NCI-H1436 (cell line): Measurements from ENCODE around the gene ALDH1L1.

Experiments used
- DNase-seq: peaks from one replicate; lab custom pipeline; 2025; lab: John Stamatoyannopoulos, UW

ALDH1L1 gene

DNA sequence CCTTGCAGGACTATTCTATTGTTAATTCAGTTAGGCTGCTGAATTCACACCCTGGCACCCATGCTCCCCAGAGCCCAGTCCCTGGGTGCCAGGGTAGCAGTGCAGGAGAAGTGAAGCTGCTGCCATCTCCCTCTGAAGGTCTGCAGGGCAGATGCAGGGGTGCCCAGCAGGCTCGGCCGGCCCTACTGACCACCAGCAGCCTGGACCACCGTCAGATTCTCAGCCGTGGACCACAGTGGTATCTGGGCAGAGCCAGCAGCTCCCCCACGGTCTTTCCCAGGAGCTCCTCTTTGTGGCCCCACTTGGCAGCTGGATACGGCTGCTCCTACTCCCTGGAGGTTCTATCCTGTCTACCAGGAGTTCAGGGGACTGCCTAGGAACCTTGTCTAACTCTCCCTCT lies 46.8 kb downstream of the ALDH1L1 start:
- DNase-seq = no peak

DNA sequence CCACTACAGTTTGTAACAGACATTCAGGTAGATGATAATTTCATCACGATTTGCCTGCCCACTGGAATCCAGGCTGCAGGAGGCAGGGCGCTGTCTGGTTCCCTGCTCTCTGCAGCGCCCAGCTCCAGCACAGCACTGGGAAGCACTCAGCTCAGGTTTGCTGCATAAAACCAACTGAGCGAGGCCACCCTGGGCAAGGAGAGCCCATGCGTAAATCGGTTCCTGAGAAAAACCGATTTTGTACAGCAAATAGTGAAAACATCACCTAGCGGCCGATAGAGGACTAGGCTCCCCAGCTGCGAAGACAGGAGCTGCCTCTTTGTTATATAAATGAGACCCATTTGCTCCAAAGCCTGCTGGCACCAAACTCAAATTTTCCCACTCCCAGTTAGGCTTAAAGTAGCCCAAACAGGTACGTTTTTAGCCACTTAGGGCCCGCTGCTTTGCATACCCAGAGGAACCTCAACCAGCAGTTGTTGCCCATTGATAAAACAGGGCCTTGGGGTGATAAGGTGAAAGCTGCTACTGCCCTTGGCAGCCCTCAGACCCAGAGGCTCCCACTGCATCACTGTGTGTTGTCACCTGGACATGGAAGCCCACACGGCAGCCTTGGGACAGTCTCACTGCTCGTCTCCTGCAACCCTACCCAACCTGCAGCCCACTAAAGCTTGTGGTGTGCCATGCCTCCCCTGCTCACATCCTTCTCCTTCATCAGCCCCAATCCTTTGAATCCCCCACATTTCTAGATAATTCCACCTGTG lies 47.5 kb downstream of the ALDH1L1 start:
- no peak for DNase-seq

DNA sequence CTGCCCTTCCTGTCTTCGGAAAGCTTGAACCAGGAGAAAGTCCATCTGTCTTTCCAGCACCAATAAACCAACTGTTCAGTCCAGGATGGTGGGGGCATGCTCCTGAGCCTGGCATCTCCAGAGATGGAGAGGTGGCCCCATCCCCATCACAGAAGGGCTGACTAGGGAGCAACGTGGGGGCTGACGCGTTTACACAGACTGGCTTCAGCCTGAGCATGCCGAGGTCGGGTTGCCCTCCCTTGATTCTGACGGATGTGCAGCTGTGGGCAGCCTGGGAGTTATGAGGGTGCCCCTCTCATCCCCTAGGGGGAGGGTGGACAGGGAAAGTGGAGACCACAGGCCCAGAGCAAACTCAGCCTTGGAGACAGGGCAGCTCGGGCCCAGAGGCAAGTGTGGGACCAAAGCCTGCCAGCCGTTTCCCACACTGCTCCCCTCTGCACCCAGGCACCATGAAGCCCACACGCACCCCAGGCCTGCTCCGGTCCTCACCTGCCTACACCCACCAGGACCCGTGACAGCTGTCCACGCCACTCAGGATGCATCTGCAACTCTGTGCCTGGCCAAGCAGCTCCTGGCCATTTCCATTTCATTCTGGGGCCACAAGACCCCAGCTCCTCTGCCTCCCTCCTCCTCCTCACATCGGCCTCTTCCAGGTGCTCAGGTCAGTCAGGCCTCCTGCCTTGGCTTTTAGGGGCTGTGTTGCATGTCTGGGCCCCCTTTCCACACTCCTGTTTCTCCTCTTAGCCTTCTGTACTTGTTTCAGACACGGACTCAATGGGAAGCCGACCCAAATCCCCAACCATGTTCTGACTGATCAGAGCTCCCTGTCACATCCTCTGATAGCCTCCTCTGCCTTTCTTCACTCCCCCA lies 48.3 kb downstream of the ALDH1L1 start:
- DNase-seq = no peak

DNA sequence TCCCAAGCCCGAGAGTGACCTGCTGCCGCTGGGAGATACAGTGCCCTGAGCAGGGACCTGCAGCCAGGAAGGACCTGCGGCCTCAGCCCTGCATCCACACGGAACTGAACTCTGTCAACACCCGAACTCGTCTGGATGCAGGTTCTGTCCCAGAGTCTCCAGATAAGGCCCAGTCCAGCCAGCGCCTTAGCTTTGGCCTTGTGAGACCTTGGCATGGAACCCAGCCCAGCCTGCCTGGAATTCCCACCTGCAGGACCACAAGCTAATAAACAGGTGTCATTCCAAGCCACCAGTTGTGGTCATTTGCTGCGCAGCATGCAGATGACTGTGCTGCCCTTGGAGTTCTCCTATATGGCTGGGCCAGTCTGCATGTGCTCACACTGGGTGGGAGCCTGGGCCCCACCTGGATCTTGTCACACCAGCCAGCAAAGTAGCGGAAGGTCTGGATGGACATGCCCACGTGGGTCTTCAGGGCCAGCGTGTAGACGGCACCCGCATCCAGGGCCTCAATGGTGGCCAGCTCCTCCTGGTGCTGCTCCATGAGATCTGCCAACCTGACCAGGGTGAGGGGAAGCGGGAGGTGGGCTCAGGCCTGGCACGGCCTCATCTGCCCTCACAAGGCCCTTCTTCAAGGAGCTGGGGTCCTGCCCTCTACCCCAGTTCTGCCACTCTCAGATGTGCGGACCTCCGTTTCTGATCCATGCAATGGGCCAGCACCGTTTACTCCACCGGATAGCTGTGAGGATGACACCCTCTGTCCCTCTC lies 49.2 kb downstream of the ALDH1L1 start:
- no peak for DNase-seq

DNA sequence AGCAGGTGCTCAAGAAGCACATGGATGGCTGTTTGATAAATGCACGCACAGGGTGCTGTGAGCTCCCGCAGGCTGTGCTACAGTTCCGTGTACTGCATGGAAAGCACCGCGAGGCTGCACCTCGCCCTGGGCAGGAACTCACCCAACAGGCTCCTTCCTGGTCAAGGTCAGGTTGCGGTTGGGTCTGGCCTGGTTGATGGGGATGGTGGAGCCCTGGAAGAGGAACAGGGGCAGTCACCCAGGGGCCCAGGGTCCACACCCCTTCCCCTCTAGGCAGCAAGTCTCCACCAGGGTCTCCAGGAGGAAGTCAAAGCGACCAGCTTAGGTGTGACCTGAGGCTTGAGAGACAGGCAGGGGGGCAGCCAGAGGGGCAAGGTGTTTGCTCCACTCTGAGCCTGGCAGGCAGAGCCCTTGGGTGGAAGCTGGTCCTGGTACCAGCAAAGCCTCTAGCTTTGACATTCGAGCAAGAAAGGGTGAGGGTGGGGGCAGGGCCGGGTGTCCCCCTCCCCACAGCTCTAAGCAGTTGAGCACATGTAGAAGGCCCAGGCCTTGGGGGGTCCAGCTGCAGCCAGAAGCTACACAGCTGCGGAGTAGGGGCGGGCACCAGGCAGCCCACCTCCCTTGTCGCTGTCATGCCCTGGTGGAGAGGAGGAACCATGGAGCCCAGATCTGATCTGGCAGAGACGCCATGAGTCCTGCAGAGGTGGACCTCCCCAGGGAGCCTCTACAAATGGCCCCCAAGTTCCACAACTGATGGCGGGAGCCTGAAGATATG lies 50.1 kb downstream of the ALDH1L1 start:
- no peak for DNase-seq

DNA sequence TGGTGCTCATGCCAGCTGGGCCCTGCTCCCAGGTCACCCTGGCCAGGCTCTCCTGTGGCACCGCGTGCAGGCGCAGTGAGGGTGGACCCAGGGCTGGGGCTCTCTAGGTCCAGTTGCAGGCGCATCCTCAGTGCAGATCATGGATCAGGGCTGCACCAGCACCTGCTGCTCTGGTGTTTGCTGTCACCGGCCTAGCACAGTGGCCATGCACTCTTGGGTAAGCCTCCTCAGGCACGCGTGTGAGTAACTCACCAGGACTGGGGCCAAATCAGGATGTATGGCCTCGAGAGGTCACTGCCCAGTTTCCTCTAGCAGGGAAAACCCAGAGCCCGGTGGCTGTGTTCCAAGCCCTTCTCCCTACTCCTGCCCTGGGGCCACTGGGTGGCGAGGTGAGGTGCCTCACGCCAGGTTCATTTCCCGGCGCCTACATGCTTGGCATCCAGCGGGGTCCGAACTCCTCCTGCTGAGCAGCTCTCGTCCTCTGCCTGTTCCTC lies 50.9 kb downstream of the ALDH1L1 start:
- DNase-seq = no peak

DNA sequence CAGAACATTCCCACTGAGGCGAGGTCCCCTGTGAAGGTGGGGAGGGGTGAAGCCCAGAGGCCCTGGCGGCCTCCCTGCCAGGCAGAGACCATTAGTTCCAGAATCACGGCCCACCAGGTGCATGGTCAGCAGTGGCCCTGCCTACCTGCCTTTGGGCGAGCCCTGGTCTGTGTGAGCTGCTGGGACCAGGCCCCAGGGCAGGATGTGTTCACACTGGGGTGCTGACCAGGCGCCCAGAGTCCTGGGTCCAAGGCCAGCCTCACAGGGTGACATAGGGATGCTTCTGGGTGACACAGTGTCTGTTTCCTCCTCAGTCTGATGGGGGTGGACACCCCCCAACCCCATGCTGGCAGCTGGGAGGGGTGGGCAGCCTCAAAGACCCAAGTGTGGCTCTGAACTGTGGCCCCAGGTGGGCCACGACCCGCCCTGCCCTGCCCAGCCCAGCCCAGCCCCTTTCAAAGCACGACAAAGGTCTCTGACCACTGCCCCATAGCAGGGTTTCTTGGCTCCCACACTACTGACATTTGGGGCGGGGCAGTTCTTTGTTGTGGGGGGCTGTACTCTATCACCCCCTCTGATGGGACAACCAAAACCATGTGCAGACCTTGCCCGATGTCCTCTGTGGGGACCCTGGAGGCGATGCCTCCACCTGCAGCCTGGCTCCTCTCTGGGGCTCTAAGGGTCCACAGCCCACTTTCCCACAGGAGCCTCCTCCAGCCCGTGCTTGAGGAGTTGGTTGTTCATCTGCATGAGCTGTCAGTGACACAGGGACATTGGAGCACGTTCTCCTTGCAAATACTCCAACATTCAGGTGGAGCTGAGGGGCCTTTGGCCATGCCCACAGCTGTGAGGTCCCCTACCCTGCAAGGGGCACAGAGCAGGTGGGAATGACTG lies 51.6 kb downstream of the ALDH1L1 start:
- DNase-seq = no peak

DNA sequence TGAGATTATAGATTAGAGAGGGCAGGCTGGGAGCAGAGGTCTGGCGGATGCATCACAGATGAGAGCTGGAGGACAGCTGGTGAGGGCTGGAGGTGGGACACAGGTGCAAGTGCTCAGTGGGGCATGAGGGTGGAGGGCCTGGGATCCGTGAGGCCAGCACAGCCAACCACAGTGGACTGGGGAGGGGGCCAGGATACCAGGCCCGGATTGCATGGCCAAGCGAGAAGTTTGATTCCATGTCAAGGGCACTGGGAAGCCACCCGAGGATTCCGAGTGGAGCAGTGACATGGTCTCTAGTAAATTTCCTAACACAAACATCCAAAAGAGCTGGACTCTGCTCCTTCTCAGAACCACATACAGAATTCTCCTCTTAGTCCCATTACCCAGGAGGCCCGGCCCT lies 52.5 kb downstream of the ALDH1L1 start:
- no peak for DNase-seq

DNA sequence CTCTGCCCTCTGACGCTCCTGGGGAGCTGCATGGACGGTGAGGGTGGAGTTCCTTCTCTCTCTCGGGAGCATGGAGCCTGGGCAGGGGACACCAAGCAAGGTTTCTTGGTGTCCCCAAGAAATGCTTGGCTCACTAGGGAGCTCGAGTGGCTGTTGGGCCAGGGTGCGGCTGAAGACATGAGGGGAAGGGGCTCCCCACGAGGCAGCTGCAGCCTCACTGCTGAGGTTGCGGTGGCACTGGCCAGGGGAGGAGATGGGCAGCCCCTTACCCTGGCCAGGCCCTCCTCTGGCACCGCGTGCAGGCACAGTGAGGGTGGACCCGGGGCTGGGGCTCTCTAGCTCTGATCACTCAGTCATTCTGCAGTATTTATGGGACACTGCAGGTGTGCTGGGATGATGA lies 52.9 kb downstream of the ALDH1L1 start:
- no peak for DNase-seq

DNA sequence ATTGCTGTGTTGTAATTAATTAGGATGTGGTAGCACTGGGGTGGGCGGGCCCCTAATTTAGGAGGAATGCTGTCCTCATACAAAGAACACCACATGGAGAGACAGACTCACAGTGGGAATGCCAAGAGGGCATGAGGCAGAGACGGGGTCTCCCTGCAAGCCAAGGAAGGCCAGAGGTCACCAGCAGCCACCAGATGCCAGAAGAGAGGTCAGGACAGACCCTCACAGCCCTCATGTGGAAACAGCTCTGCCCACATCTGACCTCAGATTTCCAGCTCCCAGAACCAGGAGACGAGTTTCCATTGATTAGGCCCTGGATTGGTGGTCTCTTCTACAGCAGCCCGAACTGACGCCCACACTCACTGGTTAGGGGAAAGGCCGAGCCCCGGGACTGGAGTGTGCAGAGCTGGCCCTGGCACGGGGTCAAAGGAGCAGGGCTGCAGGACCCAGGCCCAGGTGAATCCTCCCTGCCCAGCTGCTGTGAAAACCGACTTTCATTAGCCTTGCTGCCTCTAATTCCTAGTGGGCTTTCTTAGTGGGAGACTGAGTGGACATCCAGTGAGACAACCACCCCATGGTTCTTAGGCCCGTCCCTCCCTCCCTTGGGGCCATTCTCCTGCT lies 53.5 kb downstream of the ALDH1L1 start:
- DNase-seq = no peak

DNA sequence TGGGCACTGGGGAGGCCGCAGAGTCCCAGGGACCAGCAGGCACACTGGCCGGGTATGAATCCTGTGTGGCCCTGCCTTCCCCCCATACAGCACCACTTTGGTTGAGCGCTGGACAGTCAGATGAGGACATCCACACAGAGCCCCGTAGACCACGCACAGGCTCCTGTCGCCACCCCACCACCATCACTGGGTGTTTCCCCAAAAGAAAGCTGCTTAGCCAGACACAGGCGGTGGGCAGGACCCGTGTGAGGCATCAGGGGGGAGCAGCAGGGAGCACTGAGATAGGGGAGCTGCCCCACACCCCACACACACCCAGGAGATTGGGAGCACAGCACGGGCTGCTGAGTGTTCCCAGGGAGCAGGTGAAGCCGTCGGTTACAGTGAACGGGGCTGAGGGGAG lies 54.1 kb downstream of the ALDH1L1 start:
- no peak for DNase-seq

DNA sequence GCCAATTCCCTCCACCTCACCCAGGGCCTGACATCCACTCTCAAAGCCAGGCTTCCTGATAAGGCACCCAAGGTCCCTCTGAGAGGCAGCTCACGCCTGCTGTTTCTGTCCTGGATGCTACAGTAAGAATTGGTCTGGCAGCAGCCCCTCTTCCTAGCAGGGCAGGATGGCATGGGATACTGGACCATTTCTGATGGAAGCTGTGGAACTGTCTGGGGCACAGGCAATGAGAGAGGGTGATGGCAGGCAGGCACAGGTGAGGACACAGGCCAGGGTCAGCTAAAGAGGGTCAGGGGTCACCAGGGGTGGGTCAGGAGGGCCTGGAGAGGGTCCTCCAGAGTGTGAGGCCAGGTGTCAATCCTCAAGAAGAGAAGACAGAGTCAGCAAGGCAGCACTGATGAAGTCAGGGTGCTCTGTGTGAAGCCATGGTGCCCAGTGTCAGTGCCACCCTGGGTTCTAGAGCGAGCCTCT lies 54.6 kb downstream of the ALDH1L1 start:
- DNase-seq = no peak

DNA sequence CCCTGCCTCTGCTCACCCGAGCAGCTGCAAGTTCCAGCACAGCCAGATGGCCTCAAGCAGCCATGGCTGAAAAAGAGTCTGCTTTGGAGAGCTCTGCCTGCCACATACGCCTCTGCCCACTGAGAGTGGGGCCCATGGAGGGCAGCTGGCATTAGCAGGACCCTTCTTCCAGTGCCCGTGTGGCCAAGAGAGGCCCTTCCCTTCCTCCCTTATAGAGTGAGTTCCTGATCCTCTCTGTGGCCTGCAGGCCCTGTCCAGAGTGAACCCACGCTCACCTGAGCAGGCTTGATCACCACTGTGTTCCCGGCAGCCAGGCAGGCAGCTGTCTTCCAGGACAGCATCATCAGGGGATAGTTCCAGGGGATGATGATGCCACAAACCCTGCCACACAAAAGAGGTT lies 55.0 kb downstream of the ALDH1L1 start:
- DNase-seq = no peak

DNA sequence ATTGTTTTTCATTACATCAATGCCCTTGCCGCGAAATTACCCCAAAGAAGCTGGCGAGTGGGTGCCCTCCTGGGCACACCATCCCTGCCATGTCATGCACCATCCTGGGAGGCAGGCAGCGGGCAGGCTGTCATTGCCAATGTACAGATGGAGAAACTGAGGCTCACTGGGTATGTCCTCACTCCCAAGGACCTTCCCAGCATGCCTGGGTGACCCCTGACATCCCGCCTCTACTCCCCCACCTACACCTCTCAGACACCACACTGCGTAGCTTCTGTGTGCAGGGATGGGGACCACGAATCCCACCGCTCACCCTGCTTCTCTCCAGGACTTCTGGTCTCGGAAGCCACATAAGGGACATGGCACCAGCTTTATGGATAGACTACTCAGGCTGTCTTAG lies 55.5 kb downstream of the ALDH1L1 start:
- no peak for DNase-seq

DNA sequence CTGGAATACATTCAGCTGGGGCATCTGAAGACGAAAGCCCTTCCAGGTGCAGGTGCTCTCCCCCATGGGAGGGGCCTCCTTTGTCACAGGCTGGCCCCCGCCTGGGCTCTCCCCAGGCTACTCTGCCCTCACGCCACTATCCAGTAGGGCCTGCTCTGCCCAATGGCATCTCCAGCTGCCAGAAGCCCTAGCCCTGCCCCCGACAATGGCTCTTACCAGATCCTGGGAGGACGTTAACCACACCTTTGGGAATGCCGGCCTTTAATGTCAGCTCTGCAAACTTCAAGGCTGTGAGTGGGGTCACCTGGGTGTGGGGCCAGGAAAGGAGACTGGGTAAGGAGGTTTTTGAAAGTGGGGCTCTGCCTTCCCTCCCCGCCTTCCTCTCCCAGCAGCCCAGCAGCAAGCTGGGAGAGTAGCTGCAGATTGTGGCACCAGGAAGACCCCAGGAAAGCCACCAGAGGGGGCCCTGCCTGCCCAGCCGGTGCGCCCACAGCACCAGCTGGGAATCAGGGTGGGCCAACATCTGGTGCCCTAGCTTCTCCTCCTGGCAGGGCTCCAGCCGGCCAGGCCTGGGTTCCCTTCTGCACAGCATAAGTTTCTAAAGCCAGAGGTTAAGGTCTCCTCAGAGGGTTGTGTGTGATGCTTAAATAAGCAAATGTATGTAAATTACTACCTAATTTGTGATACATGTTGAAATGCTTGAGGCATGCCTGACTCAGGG lies 56.1 kb downstream of the ALDH1L1 start:
- no peak for DNase-seq

DNA sequence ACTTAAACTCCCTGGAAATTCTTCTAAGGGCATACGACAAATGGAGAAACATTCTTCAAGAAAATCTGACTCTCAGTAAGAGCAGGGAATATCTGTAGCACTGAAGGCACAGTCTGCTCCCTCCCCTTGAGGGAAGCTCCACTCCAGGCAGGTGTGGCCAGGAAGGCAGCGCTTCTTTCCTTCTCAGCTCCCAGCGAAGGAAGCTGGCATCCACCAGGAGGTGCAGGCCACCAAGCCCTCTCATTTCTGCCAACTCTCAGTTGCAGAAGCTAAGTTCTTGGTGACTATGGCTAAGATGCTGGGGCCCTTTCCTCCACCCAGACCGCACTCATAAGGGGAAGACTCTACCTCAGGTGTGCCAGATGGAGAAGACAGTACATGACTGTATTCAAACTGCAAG lies 58.8 kb downstream of the ALDH1L1 start:
- DNase-seq = no peak

DNA sequence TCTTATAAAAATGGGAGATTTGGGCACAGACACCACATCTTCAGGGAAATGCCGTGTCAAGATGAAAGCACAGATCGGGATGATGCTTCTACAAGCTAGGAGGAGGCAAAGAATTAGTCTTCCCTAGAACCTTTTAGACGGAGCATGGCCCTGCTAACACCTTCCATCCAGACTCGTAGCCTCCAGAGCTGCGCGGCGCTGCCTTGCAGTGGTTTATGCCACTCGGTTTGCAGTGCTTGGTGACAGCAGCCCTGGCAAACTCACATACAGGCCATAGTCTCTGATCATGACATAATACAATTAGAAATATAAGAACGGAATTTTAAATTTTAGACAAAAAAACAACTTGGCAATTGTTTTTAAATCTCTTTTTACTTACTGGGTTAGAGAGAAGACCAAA lies 59.3 kb downstream of the ALDH1L1 start:
- no peak for DNase-seq

DNA sequence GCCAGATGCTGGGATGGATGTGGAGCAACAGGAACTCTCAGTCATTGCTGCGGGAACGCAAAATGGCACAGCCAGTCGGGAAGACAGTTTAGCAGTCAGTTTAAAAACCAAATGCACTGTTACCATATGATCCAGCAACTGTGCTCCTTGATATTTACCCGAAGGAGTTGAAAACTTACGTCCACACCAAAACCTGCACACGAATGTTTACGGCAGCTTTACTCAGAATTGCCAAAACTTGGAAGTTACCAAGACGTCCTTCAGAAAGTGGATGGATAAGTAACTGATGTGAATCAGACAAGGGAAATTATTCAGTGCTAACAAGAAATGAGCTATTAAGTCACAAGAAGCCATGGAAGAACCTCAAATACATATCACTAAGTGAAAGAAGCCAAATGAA lies 60.4 kb downstream of the ALDH1L1 start:
- DNase-seq = no peak

DNA sequence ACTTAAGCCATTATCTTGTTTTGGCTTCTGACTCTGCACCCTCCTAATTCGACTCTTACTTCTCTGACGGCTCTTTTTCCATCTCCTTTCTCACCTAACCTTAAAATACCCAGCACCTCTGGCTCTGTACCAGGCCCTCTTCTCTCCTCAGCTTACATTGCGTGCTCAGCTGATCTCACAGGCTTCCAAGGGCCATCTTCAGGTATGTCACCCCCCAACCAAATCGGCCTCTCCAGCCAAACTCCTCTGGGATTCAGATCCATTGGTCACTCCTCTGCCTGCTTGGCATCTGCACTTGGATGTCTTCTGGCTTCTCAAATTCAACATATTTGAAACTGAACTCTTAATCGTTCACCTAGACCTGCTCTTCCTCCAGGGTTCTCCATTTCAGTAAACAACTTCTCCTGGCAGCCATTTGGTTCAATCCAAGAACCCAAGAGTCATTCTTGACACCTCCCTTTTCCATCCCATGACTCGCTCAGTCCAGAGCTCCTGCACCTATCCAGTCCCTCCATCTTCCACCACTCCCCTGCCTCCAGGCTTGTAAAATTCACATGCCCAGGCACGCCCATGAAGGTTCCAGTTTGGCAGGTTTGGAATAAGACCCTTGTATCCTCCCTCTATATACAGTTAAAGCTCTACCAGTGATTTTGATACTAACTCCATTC lies 61.2 kb downstream of the ALDH1L1 start:
- no peak for DNase-seq
